Right renal pelvis (tissue), 4 donors: ENCODE measurements around the gene BRD9. TPM values are rescaled to one million over a fixed set of nuclear protein-coding genes. Genes with fewer than 3 reads are reported as not detected.
"Not testable (repeated sequence)": the region's sequence is repeated elsewhere in the genome, so short reads cannot be mapped to it uniquely, and the experiment has no call there.

ENCODE experiments used
- DNase-seq, 4 donors: peaks; one replicate each; pipeline ENCODE4 v3.0.0-alpha.2; 2013; ENCODE audit warnings: low read depth in 4 of 4, low spot score in 3 of 4, missing footprints in 1 of 4
- polyA plus RNA-seq, 4 donors: library from polyadenylated mRNA; unstranded; fragments of 120-200 nt; gene quantifications; one replicate each; pipeline ENCODE4 v1.2.1, GENCODE V29; 2013; ENCODE audit not compliant: insufficient read length in 4 of 4

BRD9 gene
- polyA plus RNA-seq, 4 donors = 33.0 to 38.8 (median 36.7) TPM

DNA sequence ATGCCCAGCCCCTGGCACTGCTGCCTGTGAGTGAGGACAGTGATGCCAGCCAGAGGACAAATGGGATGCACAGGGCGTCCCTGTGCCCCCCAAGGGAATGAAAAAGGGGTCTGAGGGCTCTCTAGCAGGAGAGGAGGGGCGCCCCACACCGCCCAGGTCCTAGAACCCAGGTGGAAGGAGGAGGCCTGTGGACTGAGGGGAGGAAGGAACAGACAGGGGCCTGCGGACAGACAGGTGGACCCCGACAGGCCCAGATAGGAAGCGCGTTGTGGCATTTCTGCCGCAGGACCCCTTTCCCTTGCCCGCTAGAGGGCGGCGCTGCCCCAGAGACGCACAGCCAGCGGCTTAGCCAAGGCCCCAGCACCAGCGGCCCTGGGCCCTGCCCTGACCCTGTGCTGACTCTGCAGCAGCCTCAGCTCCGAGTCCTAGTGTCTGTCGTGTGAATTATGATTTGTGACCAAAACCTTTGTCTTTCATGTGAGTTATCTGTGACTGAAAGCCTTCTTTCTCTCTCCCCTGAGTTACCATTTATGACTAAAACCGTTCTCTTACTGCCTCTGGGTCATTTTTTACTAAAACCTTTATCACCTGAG, 30.8 kb upstream of the BRD9 start:
- peak in 2 of 4 donors; percentile 41 to 72 for DNase-seq

DNA sequence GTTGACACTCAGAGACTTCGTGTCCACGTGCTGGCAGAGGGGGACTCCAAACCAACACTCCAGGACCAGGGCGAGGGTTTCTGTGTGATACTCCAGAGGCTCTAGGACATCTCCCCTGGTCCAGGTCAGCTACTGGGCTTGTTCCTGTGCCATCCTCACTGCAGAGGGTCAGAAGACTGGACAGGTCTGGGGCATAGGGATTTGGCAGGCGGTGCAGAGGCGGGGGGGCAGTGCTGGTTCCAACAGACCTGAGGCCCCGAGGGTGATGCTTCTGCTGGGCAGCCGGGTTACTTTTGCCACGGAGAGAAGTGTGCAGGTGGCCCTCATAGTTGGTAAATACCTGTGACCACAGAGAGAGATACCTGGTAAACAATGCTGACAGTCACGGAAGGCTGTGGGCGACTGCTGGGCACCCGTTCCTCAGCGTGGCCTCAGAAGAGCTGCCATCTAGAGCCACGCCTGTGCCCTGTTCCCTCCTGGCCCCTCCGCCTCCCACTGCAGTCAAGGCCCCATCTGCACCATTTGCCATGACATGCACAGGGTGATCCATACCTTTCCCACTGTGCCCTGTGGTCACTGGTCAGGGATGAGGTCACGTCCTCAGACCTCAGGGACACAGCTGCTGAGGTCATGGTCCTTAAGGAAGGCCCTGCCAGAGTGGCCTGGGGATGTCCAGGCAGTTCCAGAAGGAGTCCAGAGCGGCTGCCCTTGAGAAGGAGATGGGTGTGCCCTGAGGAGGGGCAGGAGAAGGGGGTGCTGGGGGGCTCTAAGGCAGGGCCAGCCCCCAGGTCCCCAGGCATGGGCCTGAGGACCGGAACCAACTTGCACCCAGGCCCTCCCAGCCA, 30.1 kb upstream of the BRD9 start:
- DNase-seq = no peak

- no peak for DNase-seq
These were observed 29.1 kb upstream of the BRD9 start for GRCh38 chr5:921456-922435.

DNA sequence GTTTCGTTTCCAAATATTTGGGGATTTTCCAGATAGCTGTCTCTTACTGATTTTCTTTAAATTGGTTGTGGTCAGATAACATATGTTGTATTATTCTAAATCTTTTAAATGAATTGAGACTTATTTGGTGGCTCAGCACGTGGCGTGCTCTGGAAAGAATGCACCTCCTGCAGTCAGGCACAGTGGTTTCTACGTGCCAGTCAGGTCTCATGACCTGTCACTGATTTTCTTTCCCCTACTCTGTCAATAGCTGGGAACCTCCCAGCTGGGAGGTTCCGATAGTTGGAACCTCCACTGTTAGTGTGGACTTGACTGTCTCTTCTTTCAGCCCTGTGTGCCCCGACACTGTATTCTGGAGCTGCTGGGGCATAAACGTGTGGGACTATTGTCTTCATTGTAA, 27.7 kb upstream of the BRD9 start:
- no peak for DNase-seq

DNA sequence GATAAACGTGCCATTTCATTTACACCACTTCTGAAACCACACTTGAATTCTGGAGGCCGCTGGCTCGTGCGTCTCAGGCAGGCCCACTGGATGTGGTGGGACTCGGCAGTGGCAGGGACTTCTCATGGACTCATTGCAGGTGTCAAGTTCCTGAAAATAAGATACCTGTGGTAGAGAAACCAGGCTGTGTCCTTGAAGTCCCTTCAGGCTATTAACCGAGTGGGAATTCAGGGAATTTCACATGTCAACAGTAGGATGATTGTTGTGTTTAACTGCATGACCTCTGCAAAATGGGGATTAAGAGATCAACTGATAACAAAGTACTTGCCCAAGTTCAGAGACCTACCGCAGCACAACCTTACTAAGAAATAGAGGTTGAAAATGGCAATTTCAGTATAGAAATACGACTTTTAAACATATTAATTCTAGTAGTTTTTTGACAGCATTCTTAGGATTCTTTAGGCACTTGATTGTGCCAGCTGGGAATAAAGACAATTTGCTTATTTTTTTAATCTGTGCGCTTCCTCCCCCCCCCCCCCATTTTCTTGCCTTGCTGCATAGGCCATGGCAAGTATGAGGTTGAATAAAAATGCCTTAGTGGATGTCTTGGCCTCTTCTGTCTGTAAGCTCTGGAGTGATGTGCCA, 26.9 kb upstream of the BRD9 start:
- DNase-seq = no peak

GRCh38 chr5:918717-919116, 26.1 kb upstream of the BRD9 start:
- not testable (repeated sequence) for DNase-seq

DNA sequence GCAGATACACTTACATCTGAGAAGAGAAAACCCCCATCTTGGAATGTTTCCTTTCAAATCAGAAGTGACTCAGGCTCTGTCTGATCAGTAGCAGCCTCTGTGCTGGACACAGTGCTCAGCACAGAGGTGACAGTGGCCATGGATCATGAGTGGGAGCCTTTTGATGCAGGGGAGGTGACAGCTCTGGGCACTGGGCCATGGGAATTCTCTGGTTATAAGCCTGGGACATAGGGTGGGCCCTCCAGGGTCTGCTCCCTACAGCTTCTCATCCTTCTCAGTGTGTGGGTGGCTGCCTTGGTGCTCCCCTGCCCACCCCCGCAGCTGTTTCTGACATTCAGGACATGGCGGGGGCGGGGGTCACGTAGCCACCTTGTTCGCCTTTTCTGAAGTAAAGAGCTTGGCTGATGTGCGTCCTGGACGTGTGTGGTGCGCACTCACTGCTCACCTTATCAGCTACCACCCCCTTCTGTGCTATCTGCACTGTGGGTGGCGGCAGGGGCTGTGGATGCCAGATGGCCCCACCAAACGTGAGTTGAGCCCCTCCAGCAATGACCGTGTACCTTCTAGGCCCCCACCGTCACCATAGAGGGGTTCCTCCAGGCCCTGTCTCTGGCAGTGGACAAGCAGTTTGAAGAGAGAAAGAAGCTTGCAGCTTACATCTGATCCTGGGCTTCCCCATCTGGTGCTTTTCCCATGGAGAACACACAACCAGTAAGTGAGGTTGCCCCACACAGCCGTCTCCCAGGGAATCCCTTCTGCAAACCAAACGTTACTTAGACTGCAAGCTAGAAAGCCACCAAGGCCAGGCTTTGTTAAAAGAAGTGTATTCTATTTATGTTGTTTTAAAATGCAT, 24.1 kb upstream of the BRD9 start:
- DNase-seq = no peak

DNA sequence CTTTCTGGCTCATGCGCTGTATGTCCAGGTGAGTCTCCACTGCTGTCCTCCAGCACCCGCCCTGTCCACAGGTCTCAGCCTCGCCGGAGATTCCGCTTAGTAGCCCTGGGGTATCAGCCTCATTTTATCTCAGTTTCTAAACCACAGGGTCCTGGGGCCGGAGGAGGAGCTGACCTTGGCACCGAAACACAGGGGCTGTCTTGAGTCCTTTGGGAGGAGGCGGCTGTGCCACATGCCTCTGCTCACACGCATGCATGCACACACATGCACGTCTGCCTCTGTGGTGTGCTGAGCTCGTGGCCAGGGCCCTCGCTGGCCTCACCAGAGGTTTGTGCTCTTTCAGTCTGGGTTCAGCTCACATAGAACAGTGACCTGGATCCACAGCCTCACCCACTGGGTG, 23.3 kb upstream of the BRD9 start:
- DNase-seq = no peak

GRCh38 chr5:915346-915745, 22.7 kb upstream of the BRD9 start:
- DNase-seq = not testable (repeated sequence)

- DNase-seq = no peak
These were observed 22.0 kb upstream of the BRD9 start for GRCh38 chr5:914612-915011.

GRCh38 chr5:914174-914573, 21.6 kb upstream of the BRD9 start:
- no peak for DNase-seq

DNA sequence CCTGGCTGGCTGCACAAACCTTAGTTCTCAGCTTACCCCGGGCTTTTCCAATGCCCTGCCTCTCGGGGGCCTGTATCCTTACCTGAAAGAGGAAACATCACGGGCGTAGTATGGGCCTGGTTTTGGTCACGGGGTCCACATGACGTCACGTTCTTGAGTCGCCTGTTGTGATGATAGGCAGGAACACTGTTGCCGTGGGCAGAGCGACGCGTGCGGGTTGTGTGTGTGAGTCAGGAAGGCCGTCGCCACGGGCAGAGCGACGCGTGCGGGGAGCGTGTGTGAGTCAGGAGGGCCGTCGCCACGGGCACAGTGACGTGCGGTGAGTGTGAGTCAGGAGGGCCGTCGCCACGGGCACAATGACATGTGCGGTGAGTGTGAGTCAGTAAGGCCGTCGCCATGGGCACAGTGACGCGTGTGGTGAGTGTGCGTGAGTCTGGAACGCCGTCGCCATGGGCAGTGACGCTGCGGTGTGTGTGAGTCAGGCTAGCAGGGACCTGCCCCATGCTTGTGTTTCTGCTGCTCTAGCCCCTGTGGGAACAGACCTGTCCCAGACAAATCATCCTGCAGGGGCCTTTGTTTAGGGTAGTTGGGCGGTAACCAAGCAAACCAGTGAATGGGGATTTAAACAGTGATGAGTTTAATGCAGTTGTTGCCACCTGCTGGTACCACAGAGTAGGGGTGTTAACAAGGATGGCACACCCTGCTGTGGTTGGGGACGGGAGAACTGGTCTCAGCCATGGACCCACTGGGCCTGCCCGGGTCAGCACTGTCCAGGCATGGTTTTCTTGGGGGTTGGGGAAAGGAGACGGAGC, 19.9 kb upstream of the BRD9 start:
- DNase-seq = no peak

DNA sequence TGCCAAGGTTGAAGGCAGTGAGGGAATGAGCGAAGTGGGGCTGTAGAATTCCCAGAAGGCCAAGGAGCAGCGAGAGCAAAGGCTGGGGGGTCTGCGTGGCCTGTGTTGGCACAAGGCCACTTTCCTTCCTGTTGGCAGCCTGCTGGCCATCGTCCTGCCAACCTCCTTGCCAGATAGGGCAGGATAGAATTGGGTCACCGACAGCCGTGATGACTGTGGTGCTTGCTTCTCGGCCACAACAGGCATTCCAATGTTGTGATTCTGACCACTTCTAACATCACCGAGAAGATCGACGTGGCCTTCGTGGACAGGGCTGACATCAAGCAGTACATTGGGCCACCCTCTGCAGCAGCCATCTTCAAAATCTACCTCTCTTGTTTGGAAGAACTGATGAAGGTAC, 19.0 kb upstream of the BRD9 start:
- no peak for DNase-seq

DNA sequence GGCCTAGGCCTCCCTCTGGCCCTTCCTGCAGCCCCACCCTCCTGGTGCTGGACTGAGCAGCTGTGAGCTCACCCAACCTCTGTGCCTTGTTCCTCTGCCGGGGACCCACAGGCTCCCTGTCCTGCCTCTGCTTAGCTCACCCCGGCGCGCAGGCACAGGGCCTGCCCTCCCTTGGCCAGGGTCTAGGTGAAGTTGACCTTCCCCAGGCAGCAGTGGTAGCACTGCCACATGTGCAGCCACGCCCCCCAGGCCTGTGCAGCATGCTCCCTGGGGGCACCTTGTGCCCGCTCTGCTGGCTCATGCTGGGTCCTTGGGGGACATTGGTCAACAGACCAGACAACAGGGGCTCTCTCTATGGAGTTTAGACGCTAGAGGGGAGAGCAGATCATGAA, 18.2 kb upstream of the BRD9 start:
- no peak for DNase-seq

GRCh38 chr5:909994-910768, 17.6 kb upstream of the BRD9 start:
- no peak for DNase-seq

GRCh38 chr5:909086-909485, 16.5 kb upstream of the BRD9 start:
- DNase-seq = no peak

DNA sequence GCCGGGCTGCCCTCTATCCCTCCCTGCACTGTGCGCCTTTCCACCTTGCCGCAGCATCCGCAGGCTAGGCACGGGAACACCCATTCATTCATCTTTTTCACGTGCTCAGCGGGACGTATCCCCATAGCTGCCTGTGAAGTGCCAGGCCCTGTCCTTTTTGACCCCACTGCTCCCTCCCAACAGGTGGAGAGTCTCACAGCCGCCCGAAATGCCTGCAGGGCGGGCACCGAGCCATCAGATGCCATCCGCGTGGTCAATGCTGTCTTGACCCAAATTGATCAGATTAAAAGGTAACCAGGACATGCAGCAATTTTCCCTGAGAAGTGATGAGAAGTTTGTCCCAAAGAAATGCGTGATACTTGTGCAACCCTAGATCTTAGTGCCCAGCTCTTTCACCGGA, 15.6 kb upstream of the BRD9 start:
- no peak for DNase-seq

DNA sequence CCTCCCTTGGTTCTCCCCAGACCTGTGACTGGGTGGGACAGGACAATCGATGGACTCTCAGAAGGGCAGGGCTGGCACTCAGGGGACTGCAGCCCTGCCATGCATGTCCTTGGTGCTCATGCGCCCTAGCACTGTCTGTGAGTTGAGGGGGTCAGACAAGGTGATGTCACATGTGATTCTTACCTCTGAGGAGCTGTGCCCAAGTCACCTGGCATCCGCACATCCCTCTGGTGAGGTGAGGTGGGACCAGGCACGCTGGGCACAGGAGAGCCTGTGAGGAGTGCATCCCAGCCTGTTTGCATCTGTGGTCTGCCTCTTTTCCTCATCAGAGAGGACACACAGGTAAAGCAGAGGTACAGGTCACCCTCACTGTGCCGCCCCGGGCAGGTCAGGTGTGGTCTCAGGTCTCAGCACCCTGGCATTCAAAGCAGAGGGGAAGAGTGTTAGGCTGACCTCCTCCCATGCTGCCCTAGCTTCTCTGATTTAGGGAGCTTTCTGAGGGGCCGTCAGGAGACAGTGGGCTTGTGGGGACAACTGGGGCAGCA, 14.8 kb upstream of the BRD9 start:
- DNase-seq = no peak
